ENCODE measurements around the gene CDHR2. TPM values are rescaled to one million over a fixed set of nuclear protein-coding genes. Genes with fewer than 3 reads are reported as not detected.

CDHR2 gene
- total and polyA plus RNA-seq, 2 of the 13 experiments (the other 11 are each of a cell fraction or from before 2014, with no cell fraction given): 17.9 to 20.9 TPM

GRCh38 chr5:176529116-176529740 is 19.9 kb upstream of the CDHR2 start:
- H3K9ac ChIP-seq (ENCODE audit: insufficient read depth, low read depth, low read length): no peak overlapping the region
- peaks cover 20% of the 10 kb centered on the region for H4K20me1 ChIP-seq (ENCODE audit: insufficient read depth, low read length)
- ChIA-PET POLR2A (no interaction called here), CTCF (ENCODE audit: low intra/inter-chr PET ratio, low total read pairs) (no interaction called here)
- no peak for DNase-seq (ENCODE audit: low spot score)
- H3K27ac ChIP-seq (ENCODE audit: extremely low read length, insufficient read depth, low read length): no peak overlapping the region
- in situ Hi-C loops (cut with HindIII; ENCODE audit: extremely low pct_ligation_motif_present, low pct_unique_long_range_greater_than_20kb): loop anchor here (25.0 kb wide), 1 partner anchor 833 kb away; the partner anchor contains the start of genes LMAN2 and RGS14
- H3K9me3 ChIP-seq (ENCODE audit: low read length): no peaks in the 10 kb centered on the region
- WGBS (ENCODE audit: low lambda C conversion rate): 99% methylated on average over 17 of the region's 26 CpGs
- intact Hi-C loops (cut with micrococcal nuclease; ENCODE audit: unreplicated experiment): no loop called here
- H3K27me3 ChIP-seq (ENCODE audit: control insufficient read depth in 1 of 2, insufficient read depth in 2 of 2, low read length in 2 of 2): no peaks in the 10 kb centered on the region
- no peak for FAIRE-seq
- H3K4me1 ChIP-seq (ENCODE audit: insufficient read depth, low read length): peaks cover 10% of the 10 kb centered on the region
- ATAC-seq: no peak
- no peak overlapping the region for H3K4me3 ChIP-seq (replicated peaks in 1 of 3; ENCODE audit: insufficient read depth in 1 of 3, low read depth in 2 of 3, low read length in 3 of 3)
- peaks cover 16% of the 10 kb centered on the region for H3K79me2 ChIP-seq (ENCODE audit: insufficient read depth, low read length)
- TF ChIP-seq ZGPAT (CRISPR knock-in tag; IDR thresholded peaks at IDR 0.05) (no peak), ZNF326 (CRISPR knock-in tag; IDR thresholded peaks at IDR 0.05; ENCODE audit: borderline replicate concordance) (no peak), SOX5 (CRISPR knock-in tag; IDR thresholded peaks at IDR 0.05; ENCODE audit: borderline replicate concordance) (no peak), ZNF567 (CRISPR knock-in tag; IDR thresholded peaks at IDR 0.05; ENCODE audit: borderline replicate concordance) (no peak), KLF13 (CRISPR knock-in tag; IDR thresholded peaks at IDR 0.05) (no peak), SETDB1 (CRISPR knock-in tag; IDR thresholded peaks at IDR 0.05; ENCODE audit: borderline replicate concordance) (no peak), SIN3A (IDR thresholded peaks at IDR 0.05; ENCODE audit: borderline replicate concordance, low read depth, low read length) (no peak), ATF1 (CRISPR knock-in tag; IDR thresholded peaks at IDR 0.05) (no peak), ASH2L (IDR thresholded peaks at IDR 0.05; ENCODE audit: insufficient read length, low read depth, low read length) (no peak), ZNF879 (CRISPR knock-in tag; IDR thresholded peaks at IDR 0.05) (no peak)
- TF ChIP-seq, protein P1, sequence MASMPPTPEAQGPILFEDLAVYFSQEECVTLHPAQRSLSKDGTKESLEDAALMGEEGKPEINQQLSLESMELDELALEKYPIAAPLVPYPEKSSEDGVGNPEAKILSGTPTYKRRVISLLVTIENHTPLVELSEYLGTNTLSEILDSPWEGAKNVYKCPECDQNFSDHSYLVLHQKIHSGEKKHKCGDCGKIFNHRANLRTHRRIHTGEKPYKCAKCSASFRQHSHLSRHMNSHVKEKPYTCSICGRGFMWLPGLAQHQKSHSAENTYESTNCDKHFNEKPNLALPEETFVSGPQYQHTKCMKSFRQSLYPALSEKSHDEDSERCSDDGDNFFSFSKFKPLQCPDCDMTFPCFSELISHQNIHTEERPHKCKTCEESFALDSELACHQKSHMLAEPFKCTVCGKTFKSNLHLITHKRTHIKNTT (CRISPR knock-in tag; IDR thresholded peaks at IDR 0.05): no peak
- H3K4me2 ChIP-seq (ENCODE audit: low read depth, low read length): no peak overlapping the region
- peaks cover 23 to 43% of the 10 kb centered on the region in 2 experiments for H3K36me3 ChIP-seq (replicated peaks in 1 of 2; ENCODE audit: control insufficient read depth in 1 of 2, insufficient read depth in 2 of 2, low read length in 2 of 2)
- H2AFZ ChIP-seq (ENCODE audit: low read length): no peak overlapping the region
- BruUV-seq (replicated peaks): no TSS peak

Data from HepG2 (cell line).